CD4-positive, CD25-positive, alpha-beta regulatory T cell (primary cell): ENCODE data around the gene RAP1GAP2. TPM values are rescaled to one million over a fixed set of nuclear protein-coding genes. Genes with fewer than 3 reads are reported as not detected.
A peak's percentile ranks its signal among the peaks of the same experiment; 100 is the strongest.

Source experiments
- ATAC-seq, 2 donors: fragments of 150-1000 bp; cut with Tn5 transposase; one replicate each; pipeline ENCODE4 v1.10.0; 2021; ENCODE audit warnings: low read depth in 2 of 2, moderate number of reproducible peaks in 2 of 2, moderate library complexity in 1 of 2
- DNase-seq, 3 donors: peaks; one replicate each; pipeline versions ENCODE4 v3.0.0 to v3.0.0-alpha.2; 2012 to 2022; ENCODE audit warnings: mixed read lengths in 1 of 3
- H3K27ac ChIP-seq: one replicate; pipeline ENCODE4 v1.7.0; 2013; ENCODE audit warnings: mild to moderate bottlenecking, low read length; ENCODE audit not compliant: insufficient read depth, poor library complexity, severe bottlenecking
- H3K27me3 ChIP-seq: one replicate; pipeline ENCODE4 v1.7.0; 2013; ENCODE audit warnings: low read length; ENCODE audit not compliant: control insufficient read depth, insufficient read depth
- H3K36me3 ChIP-seq: one replicate; pipeline ENCODE4 v1.7.0; 2013; ENCODE audit warnings: mild to moderate bottlenecking, low read length, moderate library complexity; ENCODE audit not compliant: control insufficient read depth, insufficient read depth
- H3K4me1 ChIP-seq: 2 replicates; pipeline ENCODE4 v1.7.0; 2013; ENCODE audit warnings: mild to moderate bottlenecking, low read length; ENCODE audit not compliant: insufficient read depth, control insufficient read depth, poor library complexity, severe bottlenecking
- H3K4me3 ChIP-seq: one replicate; pipeline ENCODE4 v1.7.0; 2013; ENCODE audit warnings: low read depth, mild to moderate bottlenecking, low read length, moderate library complexity
- H3K9me3 ChIP-seq, 2 experiments: 1 replicate in 1 of 2; 2 replicates in 1 of 2; pipeline ENCODE4 v1.7.0; 2013; ENCODE audit warnings: low read length in 2 of 2, mild to moderate bottlenecking in 1 of 2, moderate library complexity in 1 of 2; ENCODE audit not compliant: control insufficient read depth in 2 of 2
- H3K27ac Mint-ChIP-seq, 3 donors: one replicate each; pipeline ENCODE4 v1.8.0; 2020 to 2022; ENCODE audit warnings: mild to moderate bottlenecking in 3 of 3, mixed read lengths in 3 of 3, moderate library complexity in 2 of 3
- H3K27me3 Mint-ChIP-seq: one replicate; pipeline ENCODE4 v1.8.0; 2022; ENCODE audit warnings: mild to moderate bottlenecking, mixed read lengths
- H3K36me3 Mint-ChIP-seq: one replicate; pipeline ENCODE4 v1.8.0; 2020; ENCODE audit warnings: mixed read lengths
- H3K4me1 Mint-ChIP-seq, 4 donors: one replicate each; pipeline ENCODE4 v1.8.0; 2020 to 2022; ENCODE audit warnings: mixed read lengths in 4 of 4, mild to moderate bottlenecking in 1 of 4
- H3K4me3 Mint-ChIP-seq, 4 donors: one replicate each; pipeline ENCODE4 v1.8.0; 2020 to 2022; ENCODE audit warnings: mild to moderate bottlenecking in 4 of 4, mixed read lengths in 4 of 4, moderate library complexity in 3 of 4
- H3K9me3 Mint-ChIP-seq, 7 donors: one replicate each; pipeline ENCODE4 v1.8.0; 2020 to 2022; ENCODE audit warnings: mixed read lengths in 7 of 7, mild to moderate bottlenecking in 3 of 7, moderate library complexity in 2 of 7
- polyA plus RNA-seq, 4 donors: library from polyadenylated mRNA; unstranded; fragments of 300-500 nt; fragmentation: Illumina TruSeq; gene quantifications; one replicate each; pipeline ENCODE4 v1.2.3, GENCODE V29; 2021
- total RNA-seq: library from RNA; stranded (reverse); gene quantifications from one replicate; pipeline ENCODE4 v1.2.3, GENCODE V29; 2022

Gene RAP1GAP2
- total and polyA plus RNA-seq, 5 donors from 2014 or later: 2.7 to 87.6 (median 5.1) TPM

- ATAC-seq (no peak), DNase-seq (no peak)
- H3K27me3 ChIP-seq: no peaks in the 10 kb centered on the region
- H3K27ac ChIP-seq: no peak overlapping the region
- H3K9me3 Mint-ChIP-seq: no peaks in the 10 kb centered on the region
- H3K4me3 Mint-ChIP-seq: no peak overlapping the region
- H3K9me3 ChIP-seq: no peaks in the 10 kb centered on the region
- peaks cover 15% of the 10 kb centered on the region for H3K36me3 ChIP-seq
- H3K4me1 ChIP-seq: no peaks in the 10 kb centered on the region
- H3K27ac Mint-ChIP-seq: peak overlapping the region in 1 of 3 donors; percentile 75
- H3K27me3 Mint-ChIP-seq: no peaks in the 10 kb centered on the region
- no peak overlapping the region for H3K4me3 ChIP-seq
- peaks cover 0 to 9% (median 3%) of the 10 kb centered on the region in 4 donors for H3K4me1 Mint-ChIP-seq
- H3K36me3 Mint-ChIP-seq: peaks cover 23% of the 10 kb centered on the region
These were observed 140.1 kb downstream of the RAP1GAP2 start for GRCh38 chr17:2936351-2936750.

- H3K9me3 Mint-ChIP-seq: no peaks in the 10 kb centered on the region
- peak overlapping the region in 1 of 3 donors; percentile 75 for H3K27ac Mint-ChIP-seq
- ATAC-seq (no peak), DNase-seq (no peak)
- H3K36me3 ChIP-seq: peaks cover 15% of the 10 kb centered on the region
- H3K9me3 ChIP-seq: no peaks in the 10 kb centered on the region
- H3K4me3 Mint-ChIP-seq: no peak overlapping the region
- H3K27me3 ChIP-seq: no peaks in the 10 kb centered on the region
- H3K4me3 ChIP-seq: no peak overlapping the region
- H3K4me1 ChIP-seq: no peaks in the 10 kb centered on the region
- peaks cover 0 to 9% (median 2%) of the 10 kb centered on the region in 4 donors for H3K4me1 Mint-ChIP-seq
- H3K27me3 Mint-ChIP-seq: no peaks in the 10 kb centered on the region
- no peak overlapping the region for H3K27ac ChIP-seq
- H3K36me3 Mint-ChIP-seq: peaks cover 23% of the 10 kb centered on the region
These were observed 140.6 kb downstream of the RAP1GAP2 start for GRCh38 chr17:2936771-2937321.

- no peaks in the 10 kb centered on the region for H3K27me3 ChIP-seq
- Mint-ChIP-seq H3K36me3 (peaks cover 19% of the 10 kb centered on the region), H3K9me3 (no peaks in the 10 kb centered on the region), H3K27ac (no peak overlapping the region), H3K27me3 (no peaks in the 10 kb centered on the region), H3K4me1 (peaks cover 0 to 9% (median 2%) of the 10 kb centered on the region in 4 donors), H3K4me3 (no peak overlapping the region)
- DNase-seq (no peak), ATAC-seq (no peak)
- peaks cover 15% of the 10 kb centered on the region for H3K36me3 ChIP-seq
- H3K4me3 ChIP-seq: no peak overlapping the region
- no peaks in the 10 kb centered on the region for H3K9me3 ChIP-seq
- H3K27ac ChIP-seq: no peak overlapping the region
- H3K4me1 ChIP-seq: no peaks in the 10 kb centered on the region
These were observed 141.2 kb downstream of the RAP1GAP2 start for GRCh38 chr17:2937331-2938003.

GRCh38 chr17:2939714-2940351 is 143.6 kb downstream of the RAP1GAP2 start:
- no peaks in the 10 kb centered on the region for H3K4me1 ChIP-seq
- H3K27me3 ChIP-seq: no peaks in the 10 kb centered on the region
- H3K36me3 Mint-ChIP-seq: peaks cover 12% of the 10 kb centered on the region
- ATAC-seq (no peak), DNase-seq (no peak)
- H3K27ac ChIP-seq: no peak overlapping the region
- H3K27me3 Mint-ChIP-seq: no peaks in the 10 kb centered on the region
- H3K4me1 Mint-ChIP-seq: peaks cover 5 to 27% (median 15%) of the 10 kb centered on the region in 4 donors
- H3K27ac Mint-ChIP-seq: no peak overlapping the region
- H3K9me3 Mint-ChIP-seq: no peaks in the 10 kb centered on the region
- no peaks in the 10 kb centered on the region for H3K9me3 ChIP-seq
- no peak overlapping the region for H3K4me3 Mint-ChIP-seq
- no peaks in the 10 kb centered on the region for H3K36me3 ChIP-seq
- no peak overlapping the region for H3K4me3 ChIP-seq

- no peak overlapping the region for H3K27ac ChIP-seq
- H3K4me1 ChIP-seq: no peaks in the 10 kb centered on the region
- ATAC-seq (no peak), DNase-seq (no peak)
- Mint-ChIP-seq H3K27ac (no peak overlapping the region), H3K4me1 (peaks cover 9 to 30% (median 16%) of the 10 kb centered on the region in 4 donors), H3K4me3 (no peak overlapping the region), H3K36me3 (peaks cover 7% of the 10 kb centered on the region), H3K27me3 (no peaks in the 10 kb centered on the region), H3K9me3 (no peaks in the 10 kb centered on the region)
- H3K27me3 ChIP-seq: no peaks in the 10 kb centered on the region
- H3K4me3 ChIP-seq: no peak overlapping the region
- no peaks in the 10 kb centered on the region for H3K9me3 ChIP-seq
- no peaks in the 10 kb centered on the region for H3K36me3 ChIP-seq
These were observed 144.1 kb downstream of the RAP1GAP2 start for GRCh38 chr17:2940352-2940751.

GRCh38 chr17:2943981-2944380 is 147.7 kb downstream of the RAP1GAP2 start:
- no peak overlapping the region for H3K4me3 Mint-ChIP-seq

GRCh38 chr17:2945299-2945698 is 149.1 kb downstream of the RAP1GAP2 start:
- no peaks in the 10 kb centered on the region for H3K36me3 ChIP-seq
- no peak overlapping the region for H3K27ac ChIP-seq
- H3K4me1 ChIP-seq: no peaks in the 10 kb centered on the region
- no peak overlapping the region for H3K4me3 Mint-ChIP-seq
- no peaks in the 10 kb centered on the region for H3K27me3 ChIP-seq
- peaks cover 10 to 38% (median 14%) of the 10 kb centered on the region in 4 donors for H3K4me1 Mint-ChIP-seq
- DNase-seq (peak in 1 of 3 donors; percentile 16), ATAC-seq (no peak)
- H3K9me3 Mint-ChIP-seq: no peaks in the 10 kb centered on the region
- peaks cover 9% of the 10 kb centered on the region for H3K36me3 Mint-ChIP-seq
- H3K27me3 Mint-ChIP-seq: no peaks in the 10 kb centered on the region
- no peak overlapping the region for H3K4me3 ChIP-seq
- no peak overlapping the region for H3K27ac Mint-ChIP-seq
- H3K9me3 ChIP-seq: no peaks in the 10 kb centered on the region

More at GRCh38 chr17:2943981-2944380, 147.7 kb downstream of the RAP1GAP2 start:
- Mint-ChIP-seq H3K9me3 (no peaks in the 10 kb centered on the region), H3K4me1 (peaks cover 10 to 38% (median 14%) of the 10 kb centered on the region in 4 donors), H3K36me3 (peaks cover 9% of the 10 kb centered on the region), H3K27ac (peak overlapping the region in 1 of 3 donors; percentile 52), H3K27me3 (no peaks in the 10 kb centered on the region)
- no peak overlapping the region for H3K27ac ChIP-seq
- H3K4me1 ChIP-seq: no peaks in the 10 kb centered on the region
- DNase-seq (no peak), ATAC-seq (no peak)
- H3K4me3 ChIP-seq: no peak overlapping the region
- no peaks in the 10 kb centered on the region for H3K27me3 ChIP-seq
- H3K36me3 ChIP-seq: no peaks in the 10 kb centered on the region
- H3K9me3 ChIP-seq: no peaks in the 10 kb centered on the region
